HG02943 (cell line): ENCODE results near the gene OR52E1.
"Not testable (repeated sequence)": the region's sequence is repeated elsewhere in the genome, so short reads cannot be mapped to it uniquely, and the experiment has no call there.

Experiments
- ATAC-seq: cut with Tn5 transposase; IDR thresholded peaks from one replicate; pipeline ENCODE4 v1.9.1; 2021; ENCODE audit warnings: mild to moderate bottlenecking, low read depth, moderate library complexity; ENCODE audit not compliant: unreplicated experiment

The OR52E1 gene

GRCh38 chr11:5069272-5069671, at the start of gene OR52E1:
OR52E1 (plus strand) TSS chr11:5069572.
- no peak for ATAC-seq

GRCh38 chr11:5021996-5022395, 47.4 kb upstream of the OR52E1 start:
- no peak for ATAC-seq

- no peak for ATAC-seq
Measured at GRCh38 chr11:5036669-5037068, 32.7 kb upstream of the OR52E1 start.

- ATAC-seq: no peak
Measured at GRCh38 chr11:5037926-5038325, 31.4 kb upstream of the OR52E1 start.

- ATAC-seq: no peak
Measured at GRCh38 chr11:5038341-5038740, 31.0 kb upstream of the OR52E1 start.

- no peak for ATAC-seq
Measured at GRCh38 chr11:5040876-5041275, 28.5 kb upstream of the OR52E1 start.

GRCh38 chr11:5042091-5042490, 27.3 kb upstream of the OR52E1 start:
- ATAC-seq: no peak

- no peak for ATAC-seq
Measured at GRCh38 chr11:5043380-5043779, 26.0 kb upstream of the OR52E1 start.

- ATAC-seq: no peak
Measured at GRCh38 chr11:5046226-5046625, 23.1 kb upstream of the OR52E1 start, which contains the start of gene OR52J3. OR52J3 (plus strand) TSS chr11:5046526; CDS start chr11:5046526, 0 bp downstream.

GRCh38 chr11:5046754-5047330, 22.5 kb upstream of the OR52E1 start:
- ATAC-seq: no peak

- not testable (repeated sequence) for ATAC-seq
Measured at GRCh38 chr11:5058679-5059078, 10.7 kb upstream of the OR52E1 start.

GRCh38 chr11:5059391-5059790, 10.0 kb upstream of the OR52E1 start, which contains the start of gene OR52E2:
OR52E2 (minus strand) TSS chr11:5059627; CDS start chr11:5059627, 0 bp downstream.
- ATAC-seq: no peak

- ATAC-seq: no peak
Measured at GRCh38 chr11:5065027-5065426, 4.3 kb upstream of the OR52E1 start.

GRCh38 chr11:5071799-5072198, 2.4 kb downstream of the OR52E1 start:
- ATAC-seq: no peak

- ATAC-seq: no peak
Measured at GRCh38 chr11:5081405-5081804, 12.0 kb downstream of the OR52E1 start.

GRCh38 chr11:5083602-5084001, 14.2 kb downstream of the OR52E1 start:
- no peak for ATAC-seq

- ATAC-seq: no peak
Measured at GRCh38 chr11:5088556-5088955, 19.2 kb downstream of the OR52E1 start.

GRCh38 chr11:5090668-5091067, 21.3 kb downstream of the OR52E1 start:
- no peak for ATAC-seq

GRCh38 chr11:5092821-5093585, 23.6 kb downstream of the OR52E1 start:
- no peak for ATAC-seq

GRCh38 chr11:5096011-5096410, 26.6 kb downstream of the OR52E1 start:
- ATAC-seq: no peak

GRCh38 chr11:5102246-5102645, 32.9 kb downstream of the OR52E1 start:
- ATAC-seq: no peak

GRCh38 chr11:5103066-5103465, 33.7 kb downstream of the OR52E1 start:
- ATAC-seq: no peak
